ENCODE results near the gene TUBB6. TPM values are rescaled to one million over a fixed set of nuclear protein-coding genes. Genes with fewer than 3 reads are reported as not detected.
A peak's percentile ranks its signal among the peaks of the same experiment; 100 is the strongest.

The TUBB6 gene
- total and polyA plus RNA-seq, 2 of the 8 experiments (the other 6 are each of a cell fraction or from before 2014, with no cell fraction given): 126 to 223 TPM

GRCh38 chr18:12309683-12310198 lies 1.7 kb downstream of the TUBB6 start:
- peaks cover 0 to 28% (median 6%) of the 10 kb centered on the region in 4 experiments; a peak in 4 of 8 replicates for H3K36me3 ChIP-seq (ENCODE audit: control insufficient read depth in 2 of 4, insufficient read depth in 4 of 4, low read length in 3 of 4)

More at GRCh38 chr18:12309683-12310198, 1.7 kb downstream of the TUBB6 start:
- Histone ChIP-seq H4K91ac (replicated peaks; ENCODE audit: insufficient read length, low read length) (no peak overlapping the region), H3K9me3 (ENCODE audit: insufficient read depth in 2 of 2, low read depth in 1 of 2, low read length in 1 of 2) (no peaks in the 10 kb centered on the region), H4K8ac (ENCODE audit: extremely low read depth, insufficient read depth, low read length) (no peak overlapping the region), H3K79me1 (ENCODE audit: low read depth, low read length) (no peaks in the 10 kb centered on the region), H3K4me2 (ENCODE audit: insufficient read depth in 1 of 2, low read depth in 2 of 2, low read length in 2 of 2) (peak overlapping the region; percentile 78), H3K4ac (replicated peaks; ENCODE audit: insufficient read length, low read depth, low read length) (no peak overlapping the region), H3K79me2 (ENCODE audit: control insufficient read depth in 1 of 2, insufficient read depth in 2 of 2, low read length in 2 of 2) (peaks cover 0 to 6% of the 10 kb centered on the region in 2 experiments; a peak in 3 of 4 replicates), H2BK12ac (ENCODE audit: low read depth, low read length) (no peak overlapping the region), H3K4me3 (ENCODE audit: extremely low read depth in 1 of 4, insufficient read depth in 2 of 4, low read depth in 3 of 4, low read length in 4 of 4) (peak overlapping the region; percentile 3 to 81 (median 36); a peak in 3 of 8 replicates), H3K27ac (ENCODE audit: low read depth, low read length) (no peak overlapping the region), H2BK120ac (replicated peaks; ENCODE audit: low read depth, low read length) (no peak overlapping the region), H2AFZ (ENCODE audit: low read length) (no peak overlapping the region), H4K5ac (ENCODE audit: insufficient read length, low read depth, low read length) (no peak overlapping the region), H3K23ac (ENCODE audit: insufficient read length) (no peak overlapping the region), H2BK5ac (ENCODE audit: low read depth, low read length) (no peak overlapping the region), H3K27me3 (replicated peaks in 1 of 4; ENCODE audit: control insufficient read depth in 3 of 4, extremely low read depth in 1 of 4, insufficient read depth in 3 of 4, low read length in 3 of 4) (peaks cover 0 to 28% (median 20%) of the 10 kb centered on the region in 4 experiments; a peak in 5 of 7 replicates), H3K4me1 (replicated peaks in 1 of 4; ENCODE audit: control insufficient read depth in 3 of 4, insufficient read depth in 4 of 4, low read length in 3 of 4) (peaks cover 0 to 16% (median 12%) of the 10 kb centered on the region in 4 experiments; a peak in 6 of 7 replicates), H3K56ac (replicated peaks; ENCODE audit: insufficient read length, low read depth, low read length) (no peak overlapping the region), H3K14ac (ENCODE audit: insufficient read length) (no peak overlapping the region), H2BK15ac (ENCODE audit: low read length) (no peak overlapping the region), H2BK20ac (ENCODE audit: low read length) (no peak overlapping the region), H3K18ac (ENCODE audit: extremely low read depth, low read length) (no peak overlapping the region), H3K9ac (replicated peaks in 1 of 4; ENCODE audit: extremely low read depth in 1 of 4, low read depth in 3 of 4, low read length in 3 of 4) (no peak overlapping the region), H3K23me2 (ENCODE audit: low read depth, low read length) (peaks cover 11% of the 10 kb centered on the region), H2AK5ac (ENCODE audit: low read depth, low read length) (no peak overlapping the region; the same call in 1 of the 2 replicates), H4K20me1 (replicated peaks in 1 of 2; ENCODE audit: control insufficient read depth in 1 of 2, insufficient read depth in 2 of 2, low read length in 2 of 2) (peaks cover 0 to 3% of the 10 kb centered on the region in 2 experiments)
- DNase-seq (ENCODE audit: low read depth in 1 of 2, low spot score in 2 of 2) (no peak), FAIRE-seq (no peak)
- POLR2A ChIA-PET (ENCODE audit: partially characterized antibody): interaction anchor here (0.9 to 6.1 kb wide), 8 partner anchors 8 to 65 kb away, joined by 3 to 49 read pairs (median 8); no protein-coding TSS in a partner anchor
- CTCF ChIA-PET (ENCODE audit: partially characterized antibody): interaction anchor here (0.7 to 11.7 kb wide), 12 partner anchors 12 to 38 kb away, joined by 3 to 96 read pairs (median 4); no protein-coding TSS in a partner anchor
- WGBS, 2 experiments (ENCODE audit: extremely low coverage in 1 of 2, insufficient coverage in 1 of 2, insufficient read length in 1 of 2, insufficient replicate concordance in 2 of 2, low coverage in 1 of 2, low lambda C conversion rate in 2 of 2, missing lambda C conversion rate in 1 of 2): 83% methylated on average over 7 of the region's 7 CpGs; no CpG with 5 or more reads in 1 of the 2 experiments
- TF ChIP-seq CTBP2 (IDR thresholded peaks at IDR 0.05; ENCODE audit: borderline replicate concordance, insufficient read depth, insufficient read length, low read length): no peak
- no peak for TF ChIP-seq MAX (IDR thresholded peaks at IDR 0.05)
- no peak for TF ChIP-seq TAF1 (IDR thresholded peaks at IDR 0.05; ENCODE audit: low read depth, low read length)
- no peak for TF ChIP-seq CBX5 (IDR thresholded peaks at IDR 0.05; ENCODE audit: low read depth, low read length)
- no peak for TF ChIP-seq MAFK (IDR thresholded peaks at IDR 0.05; ENCODE audit: low read depth, low read length)

Data from H1 (cell line).